GM21825 (cell line): ENCODE measurements around the gene CKAP2L.
"Not testable (repeated sequence)": the region's sequence is repeated elsewhere in the genome, so short reads cannot be mapped to it uniquely, and the experiment has no call there.

Source experiments
- ATAC-seq: cut with Tn5 transposase; IDR thresholded peaks from one replicate; pipeline ENCODE4 v1.9.1; 2021; ENCODE audit warnings: mild to moderate bottlenecking, moderate library complexity; ENCODE audit not compliant: unreplicated experiment

The CKAP2L gene

DNA sequence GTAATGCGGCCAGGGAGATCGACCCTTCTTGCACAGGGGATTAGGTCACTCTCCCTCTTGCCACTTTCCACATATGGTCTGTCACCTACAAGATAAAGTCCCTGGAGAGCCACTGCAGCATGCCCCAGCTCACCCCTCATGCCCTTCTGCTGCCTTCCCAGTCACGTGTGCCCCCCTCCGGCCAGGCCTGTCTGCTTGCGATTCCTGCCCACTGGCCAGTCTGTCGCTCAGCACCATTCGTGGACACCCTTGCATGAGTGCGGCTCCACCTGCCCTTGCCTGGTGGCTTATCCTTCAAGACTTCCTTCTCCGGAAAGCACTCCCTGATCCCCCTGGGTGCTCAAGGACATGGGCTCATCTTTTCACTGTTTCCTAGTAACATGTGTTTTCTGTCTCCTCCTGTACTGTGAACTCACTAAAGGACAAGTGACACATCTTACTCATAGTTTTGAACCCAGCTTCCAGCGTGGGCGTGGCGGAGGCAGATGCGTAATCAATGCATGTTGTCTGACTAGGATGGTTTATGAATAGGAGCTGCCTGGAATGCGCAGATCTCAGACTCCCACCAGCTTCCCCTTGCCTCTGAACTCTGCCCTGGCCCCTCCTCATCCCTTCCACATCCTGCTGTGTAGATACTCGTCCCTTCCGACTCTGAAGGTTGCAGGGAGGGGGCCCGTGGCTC lies 51.4 kb downstream of the CKAP2L start:
- ATAC-seq = no peak

- no peak for ATAC-seq
Observed at GRCh38 chr2:112712465-112712864, 51.9 kb downstream of the CKAP2L start.

DNA sequence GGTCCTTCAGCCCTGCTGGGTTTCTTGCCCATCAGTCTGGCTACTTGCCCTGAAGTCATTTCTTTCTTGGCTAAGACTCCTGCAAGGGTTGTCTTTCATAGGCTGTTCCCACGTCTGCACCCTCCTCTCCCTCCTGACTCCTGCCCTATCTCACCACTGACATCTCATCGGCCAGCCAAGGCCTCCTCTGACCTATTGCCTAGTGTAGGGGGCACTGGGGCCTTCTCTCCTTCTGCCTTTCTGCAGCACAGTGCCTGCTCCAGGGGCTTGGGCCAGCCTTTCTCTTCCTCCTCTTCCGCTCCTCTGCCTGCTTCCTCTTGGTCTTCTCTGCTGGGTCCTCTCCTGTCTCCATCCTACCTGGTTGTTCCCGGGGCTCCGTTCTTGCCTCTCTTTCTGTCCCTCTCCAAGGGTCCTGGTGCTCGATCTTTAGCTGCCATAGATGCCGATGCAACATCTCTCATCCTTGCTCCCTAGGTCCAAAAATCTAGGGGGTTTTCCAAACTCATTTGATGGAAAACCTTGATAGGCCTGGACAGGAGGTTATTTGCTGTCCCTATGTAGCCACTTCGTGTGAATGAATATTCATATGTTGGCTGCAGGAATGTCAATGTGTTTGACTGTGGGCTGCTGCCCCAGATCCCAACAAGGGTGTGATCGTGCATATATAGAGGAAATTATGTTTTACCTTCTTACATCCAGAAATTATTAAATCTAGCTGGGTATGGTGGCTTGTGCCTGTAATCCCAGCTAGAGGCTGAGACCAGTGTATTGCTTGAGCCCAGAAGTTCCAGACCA lies 53.3 kb downstream of the CKAP2L start:
- no peak for ATAC-seq

DNA sequence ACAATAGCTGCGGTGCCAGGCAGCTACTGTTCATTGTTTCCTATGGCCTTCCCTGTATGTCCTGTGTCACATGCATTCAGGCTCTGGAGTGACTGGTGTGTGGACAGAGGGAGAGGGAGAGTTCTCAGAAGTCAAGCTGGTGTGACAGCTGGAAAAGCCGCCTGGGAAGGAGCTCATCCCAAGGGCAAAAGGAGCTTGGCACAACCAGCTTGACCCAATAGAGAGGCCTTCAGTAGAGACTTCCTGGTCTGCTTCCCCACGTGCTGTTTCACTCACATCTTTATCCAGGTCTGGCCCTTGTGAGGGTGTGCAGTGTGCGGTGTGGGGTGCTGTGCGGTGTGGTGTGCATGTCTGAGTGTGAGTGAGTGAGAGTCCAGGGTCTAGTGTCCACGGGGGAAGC lies 54.7 kb downstream of the CKAP2L start:
- no peak for ATAC-seq

- ATAC-seq = no peak
Observed at GRCh38 chr2:112708968-112709367, 55.4 kb downstream of the CKAP2L start.

DNA sequence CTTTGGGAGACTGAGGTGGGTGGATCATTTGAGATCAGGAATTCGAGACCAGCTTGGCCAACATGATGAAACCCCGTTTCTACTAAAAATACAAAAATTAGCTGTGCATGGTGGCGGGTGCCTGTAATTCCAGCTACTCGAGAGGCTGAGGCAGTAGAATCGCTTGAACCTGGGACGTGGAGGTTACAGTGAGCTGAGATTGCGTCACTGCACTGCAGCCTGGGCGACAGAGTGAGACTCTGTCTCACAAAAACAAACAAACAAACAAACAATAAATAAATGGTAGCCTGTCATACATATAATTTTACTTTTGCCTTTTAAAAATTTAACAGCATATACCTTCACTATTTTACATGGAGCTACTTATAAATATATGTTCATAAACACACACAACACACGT lies 57.5 kb downstream of the CKAP2L start:
- not testable (repeated sequence) for ATAC-seq

GRCh38 chr2:112706170-112706664 lies 58.2 kb downstream of the CKAP2L start:
- ATAC-seq = peak; percentile 50

DNA sequence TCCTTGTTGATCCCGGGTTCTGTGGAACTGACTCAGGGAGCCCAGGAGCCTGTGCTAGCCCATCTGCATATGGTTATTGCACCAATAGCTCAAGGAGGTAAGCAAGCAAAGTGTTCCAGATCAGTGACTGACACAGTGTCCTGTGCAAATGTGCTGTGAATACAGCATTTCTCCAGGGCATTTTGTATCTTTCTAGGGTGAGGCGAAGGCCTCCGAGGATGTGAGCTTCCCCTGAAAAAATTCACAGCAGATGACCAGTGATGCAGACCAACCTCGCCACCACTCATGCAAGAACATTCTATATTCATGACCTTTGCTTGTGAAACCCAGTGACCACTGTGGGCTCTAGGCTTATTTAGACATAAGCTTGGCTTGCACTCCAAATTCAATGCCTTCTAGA lies 58.8 kb downstream of the CKAP2L start:
- ATAC-seq = no peak

GRCh38 chr2:112703684-112704083 lies 60.7 kb downstream of the CKAP2L start:
- ATAC-seq = no peak

DNA sequence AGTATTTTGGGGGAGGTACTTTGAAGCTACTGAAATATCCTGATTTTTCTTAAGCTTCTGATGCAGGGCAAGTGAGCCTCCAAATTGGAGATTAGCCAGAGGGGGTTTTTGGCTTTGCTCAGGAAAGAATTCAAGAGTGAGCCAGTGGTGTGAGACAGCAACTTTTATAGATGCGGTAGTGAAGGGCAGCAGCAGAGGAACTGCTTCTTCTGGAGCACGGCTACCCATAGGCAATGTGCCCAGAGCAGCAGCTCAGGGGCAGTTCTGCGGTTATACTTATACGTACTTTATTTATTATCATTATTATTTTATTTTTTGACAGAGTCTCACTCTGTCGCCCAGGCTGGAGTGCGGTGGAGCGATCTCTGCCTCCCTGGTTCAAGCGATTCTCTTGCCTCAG lies 63.4 kb downstream of the CKAP2L start:
- ATAC-seq = no peak

GRCh38 chr2:112699984-112700667 lies 64.3 kb downstream of the CKAP2L start:
- no peak for ATAC-seq

- no peak for ATAC-seq
Observed at GRCh38 chr2:112698834-112699515, 65.4 kb downstream of the CKAP2L start.

GRCh38 chr2:112694182-112694581 lies 70.2 kb downstream of the CKAP2L start:
- no peak for ATAC-seq

- ATAC-seq = no peak
Observed at GRCh38 chr2:112693596-112693995, 70.8 kb downstream of the CKAP2L start.

- ATAC-seq = no peak
Observed at GRCh38 chr2:112692918-112693317, 71.5 kb downstream of the CKAP2L start.

GRCh38 chr2:112692495-112692911 lies 71.9 kb downstream of the CKAP2L start:
- ATAC-seq = peak; percentile 89

DNA sequence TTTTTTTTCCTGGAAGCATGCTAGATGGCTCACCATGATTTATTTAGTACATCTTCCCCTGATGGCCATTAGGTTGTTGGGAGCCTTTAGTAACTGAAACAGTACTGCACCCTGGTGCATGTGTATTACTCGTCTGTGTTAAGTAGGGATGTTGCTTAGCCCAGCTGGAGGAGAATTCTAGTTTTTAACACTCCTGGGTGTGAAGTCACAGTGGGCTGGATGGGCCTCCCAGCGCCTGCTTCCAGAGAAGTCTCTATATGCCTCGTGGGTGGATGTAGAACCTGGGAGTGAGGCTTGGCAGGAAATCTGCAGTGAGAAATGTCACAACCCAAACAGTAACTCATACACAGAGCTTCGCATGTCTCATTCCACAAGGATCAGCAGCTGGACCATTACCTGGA lies 72.5 kb downstream of the CKAP2L start:
- ATAC-seq = no peak

DNA sequence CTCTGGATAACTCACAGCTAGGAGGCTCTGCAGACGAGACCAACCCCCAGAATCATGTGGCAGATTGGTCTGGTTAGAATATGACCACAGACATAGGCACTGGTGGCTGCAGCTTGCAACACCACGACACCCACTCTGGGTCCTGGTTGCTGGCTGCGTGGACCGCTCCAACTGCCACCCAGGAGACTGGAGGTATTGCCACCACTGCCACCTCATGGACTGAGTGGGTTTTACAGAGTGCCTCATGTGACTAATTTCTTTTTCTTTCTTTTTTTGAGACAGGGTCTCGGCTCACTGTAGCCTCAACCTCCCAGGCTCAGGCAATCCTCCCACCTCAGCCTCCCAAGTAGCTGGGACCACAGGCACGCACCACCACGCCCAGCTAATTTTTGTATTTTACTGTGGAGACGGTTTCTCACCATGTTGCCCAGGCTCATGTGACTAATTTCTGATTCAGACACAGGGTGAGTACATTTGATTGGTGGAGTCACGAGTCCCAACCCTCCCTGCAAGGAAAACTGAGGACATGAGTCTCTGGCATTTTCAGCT lies 73.5 kb downstream of the CKAP2L start:
- peak; percentile 42 for ATAC-seq

GRCh38 chr2:112688086-112688880 lies 76.1 kb downstream of the CKAP2L start:
- no peak for ATAC-seq

DNA sequence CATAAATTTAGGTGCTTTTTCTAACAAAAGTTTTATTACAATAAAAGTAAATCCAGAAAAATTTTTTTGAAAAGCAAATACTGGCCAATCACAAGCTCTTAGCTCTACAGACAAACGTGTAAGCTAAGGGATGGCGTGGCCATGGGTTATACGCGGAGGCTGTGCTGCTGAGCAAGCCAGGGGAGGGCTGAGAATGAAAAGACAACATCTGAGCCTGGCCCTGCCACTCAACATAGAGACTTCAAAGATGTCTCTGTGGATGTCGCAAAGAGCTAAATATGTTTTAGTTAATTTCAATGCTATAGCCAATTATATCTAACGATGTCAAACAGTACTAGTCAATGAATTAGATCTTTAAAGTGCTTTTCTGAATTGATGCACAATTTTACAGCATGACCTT lies 76.9 kb downstream of the CKAP2L start:
- ATAC-seq = no peak
